CD4-positive, alpha-beta T cell treated with Interleukin-2 at 100 ng/mL for 4 hours (primary cell): ENCODE data around the gene NTM.
"Not testable (repeated sequence)": the region's sequence is repeated elsewhere in the genome, so short reads cannot be mapped to it uniquely, and the experiment has no call there.

ENCODE experiments used
- DNase-seq: peaks from one replicate; pipeline ENCODE4 v3.0.0-alpha.2; 2020; ENCODE audit warnings: low spot score

Gene NTM

GRCh38 chr11:131463649-131464425 lies 93.4 kb downstream of the NTM start:
- DNase-seq, result no peak

GRCh38 chr11:131464461-131464860 lies 94.0 kb downstream of the NTM start:
- DNase-seq, result no peak

GRCh38 chr11:131465039-131465438 lies 94.6 kb downstream of the NTM start:
- DNase-seq, result no peak

GRCh38 chr11:131465746-131466145 lies 95.3 kb downstream of the NTM start:
- no peak for DNase-seq

GRCh38 chr11:131467645-131468394 lies 97.4 kb downstream of the NTM start:
- no peak for DNase-seq

GRCh38 chr11:131468565-131468964 lies 98.2 kb downstream of the NTM start:
- DNase-seq, result no peak

GRCh38 chr11:131470216-131470925 lies 100.0 kb downstream of the NTM start:
- DNase-seq, result no peak

GRCh38 chr11:131471976-131472375 lies 101.6 kb downstream of the NTM start:
- DNase-seq, result no peak

- DNase-seq, result no peak
Observed at GRCh38 chr11:131474947-131475346, 104.5 kb downstream of the NTM start.

- DNase-seq, result no peak
Observed at GRCh38 chr11:131476266-131476665, 105.9 kb downstream of the NTM start.

GRCh38 chr11:131478341-131478740 lies 107.9 kb downstream of the NTM start:
- no peak for DNase-seq

- no peak for DNase-seq
Observed at GRCh38 chr11:131481303-131481702, 110.9 kb downstream of the NTM start.

- no peak for DNase-seq
Observed at GRCh38 chr11:131481971-131482370, 111.6 kb downstream of the NTM start.

GRCh38 chr11:131483453-131483852 lies 113.0 kb downstream of the NTM start:
- DNase-seq, result no peak

- no peak for DNase-seq
Observed at GRCh38 chr11:131483877-131484276, 113.5 kb downstream of the NTM start.

GRCh38 chr11:131486100-131486499 lies 115.7 kb downstream of the NTM start:
- no peak for DNase-seq

GRCh38 chr11:131486937-131487635 lies 116.7 kb downstream of the NTM start:
- no peak for DNase-seq

- DNase-seq, result no peak
Observed at GRCh38 chr11:131488238-131488637, 117.8 kb downstream of the NTM start.

- no peak for DNase-seq
Observed at GRCh38 chr11:131491503-131491902, 121.1 kb downstream of the NTM start.

GRCh38 chr11:131495423-131495822 lies 125.0 kb downstream of the NTM start:
- no peak for DNase-seq

- not testable (repeated sequence) for DNase-seq
Observed at GRCh38 chr11:131497686-131498085, 127.3 kb downstream of the NTM start.

- no peak for DNase-seq
Observed at GRCh38 chr11:131498631-131499160, 128.3 kb downstream of the NTM start.
